Measurements from ENCODE around the gene KMT5C.

The KMT5C gene

GRCh38 chr19:55369653-55370304, 30.1 kb downstream of the KMT5C start:
- peak in 2 of 3 experiments; percentile 59 to 66 for DNase-seq

DNA sequence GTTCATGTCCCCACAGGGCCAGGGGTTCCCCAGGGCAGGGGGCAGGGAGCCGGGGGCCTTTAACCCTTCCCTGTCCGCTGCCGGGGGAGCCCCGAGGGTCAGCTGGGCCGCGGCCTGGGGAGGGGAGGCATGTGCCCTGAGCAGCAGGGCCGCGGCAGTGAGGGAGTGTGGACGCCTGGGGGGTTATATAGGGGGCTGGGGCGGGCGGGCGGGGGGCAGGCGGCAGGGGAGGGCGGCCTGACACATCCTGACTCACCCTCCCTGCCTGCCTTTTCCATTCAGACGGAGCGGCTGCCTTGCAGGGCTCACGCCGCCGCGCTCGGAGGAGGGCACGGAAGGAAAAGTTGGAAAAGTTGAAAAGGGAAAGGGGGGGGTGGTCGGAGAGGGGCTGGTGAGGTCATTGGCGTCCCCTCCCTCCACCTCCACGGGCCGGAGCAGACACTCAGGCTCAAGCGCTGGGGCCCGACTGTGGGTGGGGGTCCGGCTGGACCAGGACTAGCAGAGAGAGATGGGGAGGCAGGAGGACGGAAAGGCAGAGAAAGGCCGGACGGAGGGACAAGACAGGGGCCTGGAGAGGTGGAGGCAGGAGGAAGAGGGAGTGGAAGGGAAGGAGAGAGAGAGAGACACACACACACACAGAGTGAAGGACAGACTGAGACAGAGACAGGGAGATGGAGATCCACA, 30.8 kb downstream of the KMT5C start, which contains the start of gene IL11:
Gene IL11 (minus strand): TSS at position 159 of the 684 bp plus-strand sequence. CDS start 153 bp downstream, at position 6.
- DNase-seq: no peak

DNA sequence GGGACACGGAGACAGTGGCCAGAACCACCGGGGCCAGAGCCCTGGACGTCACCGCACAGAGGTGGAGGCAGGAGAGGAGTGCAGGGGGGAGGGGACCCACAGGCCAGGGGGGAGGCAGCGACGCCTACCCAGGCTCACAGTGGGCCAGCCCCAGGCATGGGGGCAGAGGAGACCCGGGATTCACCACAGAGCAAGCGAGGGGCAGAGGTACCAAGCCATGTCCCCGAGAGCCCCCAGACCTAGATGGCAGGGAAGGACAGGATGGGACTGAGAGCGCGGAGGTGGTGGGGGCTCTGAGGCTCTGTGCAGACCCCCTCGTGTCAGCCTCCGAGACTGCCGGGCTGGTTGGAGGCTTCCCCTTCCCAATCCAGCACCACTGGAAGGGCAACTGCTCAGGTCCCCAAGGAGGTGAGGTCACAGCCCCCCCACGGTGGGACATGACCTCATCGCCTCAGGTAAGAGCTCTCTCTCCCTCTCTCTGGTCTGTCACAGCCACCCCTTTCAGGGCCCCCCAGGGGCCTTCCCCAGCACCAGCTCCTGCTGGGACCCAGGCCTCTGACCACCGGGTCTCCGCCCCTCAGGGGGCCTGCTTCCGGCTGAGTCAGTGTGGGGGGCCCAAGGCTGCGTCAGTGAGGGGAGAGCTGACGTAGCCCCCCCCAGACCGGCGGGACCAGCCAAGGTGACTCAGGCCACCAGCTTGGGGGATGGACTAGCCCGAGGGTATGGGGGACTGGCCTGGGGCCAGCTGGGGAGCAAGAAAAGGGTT, 32.8 kb downstream of the KMT5C start:
- no peak for DNase-seq

- DNase-seq: no peak
Measured at GRCh38 chr19:55373306-55373992, 33.8 kb downstream of the KMT5C start.

DNA sequence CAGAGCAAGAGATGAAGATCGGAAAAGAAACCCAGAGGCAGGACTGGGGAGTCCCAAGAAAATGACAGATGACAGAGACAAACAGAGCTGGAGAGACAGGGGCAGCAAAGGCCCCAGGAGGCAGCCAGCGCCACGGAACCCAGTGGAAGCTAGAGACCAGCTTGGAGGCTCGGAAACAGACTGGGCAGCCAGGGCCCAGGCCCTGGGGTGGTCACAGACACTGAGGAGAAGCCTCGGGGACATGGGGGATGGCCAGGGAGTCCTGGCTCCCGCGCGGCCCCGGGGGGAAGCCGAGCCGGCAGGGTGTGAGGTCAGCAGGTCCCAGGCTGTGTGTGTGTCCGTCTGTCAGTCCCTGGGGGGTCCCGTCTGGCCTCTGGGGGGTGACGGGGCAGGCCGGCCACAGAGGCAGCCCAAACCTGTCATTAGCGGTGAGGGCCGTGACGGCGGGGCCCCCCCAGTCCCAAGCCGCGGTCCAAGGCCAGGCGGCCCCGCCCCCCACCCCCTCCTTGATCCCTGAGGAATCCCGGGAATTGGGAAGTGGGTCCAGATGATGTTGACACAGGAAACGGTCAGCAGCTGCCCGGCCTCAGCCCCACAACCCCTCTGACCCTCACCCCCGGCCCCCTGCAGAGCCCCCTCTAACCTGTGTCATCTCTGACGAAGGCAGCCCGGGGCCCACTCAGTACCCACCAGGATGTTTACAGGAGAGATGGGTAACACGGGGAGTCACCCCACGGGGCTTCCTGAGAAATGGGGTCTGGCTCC, 34.5 kb downstream of the KMT5C start:
- no peak for DNase-seq

DNA sequence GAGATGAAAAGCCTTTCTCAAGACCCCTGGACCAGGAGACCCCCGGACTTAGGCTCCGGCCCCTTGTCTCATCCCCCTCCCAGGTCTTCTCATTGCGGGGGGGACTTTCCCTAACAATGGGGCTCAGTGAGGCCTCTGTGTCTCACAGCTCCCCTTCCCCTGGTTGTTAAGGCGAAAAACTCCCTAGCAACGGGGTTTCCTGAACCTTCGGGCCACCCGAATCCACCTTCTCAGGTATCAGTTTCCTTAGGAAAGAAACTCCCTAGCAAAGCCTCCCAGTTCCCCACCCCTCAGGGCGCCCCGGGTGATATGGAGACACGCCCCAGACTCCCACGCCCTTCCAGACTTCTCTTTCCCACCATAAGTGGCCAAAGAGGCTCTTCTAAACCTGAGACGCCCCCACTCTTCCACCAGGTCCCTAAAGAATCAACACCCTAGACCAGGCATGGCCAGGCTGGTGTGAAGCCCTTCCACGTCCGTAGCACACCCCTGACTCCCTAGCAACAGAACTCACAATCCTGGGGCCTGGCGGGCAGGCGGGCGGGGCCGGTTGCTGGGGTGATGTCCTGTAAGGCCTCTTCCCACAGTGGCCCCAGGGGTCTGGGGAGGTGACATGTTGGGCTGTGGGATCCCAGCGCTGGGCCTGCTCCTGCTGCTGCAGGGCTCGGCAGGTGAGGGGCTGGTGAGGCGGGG, 36.7 kb downstream of the KMT5C start, which contains the start of gene TMEM190:
Gene TMEM190 (plus strand): TSS at position 586 of the 693 bp plus-strand sequence. CDS start 28 bp downstream, at position 614.
- no peak for DNase-seq

- DNase-seq: no peak
Measured at GRCh38 chr19:55377356-55378131, 37.9 kb downstream of the KMT5C start.

- no peak for DNase-seq
Measured at GRCh38 chr19:55379174-55379573, 39.5 kb downstream of the KMT5C start.

DNA sequence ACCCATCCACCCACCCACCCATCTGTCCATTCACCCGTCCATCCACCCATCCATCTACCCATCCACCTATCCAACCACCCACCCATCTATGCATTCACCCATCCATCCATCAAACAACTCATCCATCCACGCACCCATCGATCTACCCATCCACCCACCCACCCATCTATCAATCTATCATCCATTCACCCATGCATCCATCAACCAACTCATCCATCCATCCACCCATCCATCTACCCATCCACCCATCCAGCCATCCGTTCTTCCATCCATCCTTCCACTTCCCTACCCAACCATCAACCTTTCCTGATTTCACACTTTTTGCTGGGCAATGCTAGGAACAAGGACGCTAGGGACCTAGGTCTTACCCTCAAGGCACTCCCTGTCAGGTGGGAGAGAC, 42.3 kb downstream of the KMT5C start:
- DNase-seq: no peak

DNA sequence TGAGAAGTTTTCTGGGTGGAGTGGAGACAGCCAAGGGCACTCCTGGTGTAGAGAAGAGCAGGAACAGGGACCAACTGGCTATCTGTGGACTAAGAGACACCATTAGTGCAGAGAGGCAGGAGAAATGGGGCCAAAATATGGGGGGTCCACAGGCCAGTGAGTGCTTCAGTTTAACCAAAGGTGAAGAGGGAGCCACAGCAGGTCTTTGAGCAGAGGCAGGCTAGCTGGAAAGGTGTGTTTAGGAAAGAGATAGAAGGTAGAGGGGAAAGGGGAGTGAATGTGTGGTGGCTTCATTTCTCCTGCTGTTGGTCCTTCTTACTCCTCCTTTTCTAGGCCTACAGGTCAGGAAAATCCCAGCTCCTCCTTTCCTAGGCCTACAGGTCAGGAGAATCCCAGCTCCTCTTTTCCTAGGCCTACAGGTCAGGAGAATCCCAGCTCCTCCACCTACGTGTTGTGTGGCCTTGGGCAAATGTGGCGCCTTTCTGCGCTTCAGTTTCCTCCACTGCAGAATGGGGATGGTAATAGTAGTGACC, 42.9 kb downstream of the KMT5C start:
- no peak for DNase-seq

DNA sequence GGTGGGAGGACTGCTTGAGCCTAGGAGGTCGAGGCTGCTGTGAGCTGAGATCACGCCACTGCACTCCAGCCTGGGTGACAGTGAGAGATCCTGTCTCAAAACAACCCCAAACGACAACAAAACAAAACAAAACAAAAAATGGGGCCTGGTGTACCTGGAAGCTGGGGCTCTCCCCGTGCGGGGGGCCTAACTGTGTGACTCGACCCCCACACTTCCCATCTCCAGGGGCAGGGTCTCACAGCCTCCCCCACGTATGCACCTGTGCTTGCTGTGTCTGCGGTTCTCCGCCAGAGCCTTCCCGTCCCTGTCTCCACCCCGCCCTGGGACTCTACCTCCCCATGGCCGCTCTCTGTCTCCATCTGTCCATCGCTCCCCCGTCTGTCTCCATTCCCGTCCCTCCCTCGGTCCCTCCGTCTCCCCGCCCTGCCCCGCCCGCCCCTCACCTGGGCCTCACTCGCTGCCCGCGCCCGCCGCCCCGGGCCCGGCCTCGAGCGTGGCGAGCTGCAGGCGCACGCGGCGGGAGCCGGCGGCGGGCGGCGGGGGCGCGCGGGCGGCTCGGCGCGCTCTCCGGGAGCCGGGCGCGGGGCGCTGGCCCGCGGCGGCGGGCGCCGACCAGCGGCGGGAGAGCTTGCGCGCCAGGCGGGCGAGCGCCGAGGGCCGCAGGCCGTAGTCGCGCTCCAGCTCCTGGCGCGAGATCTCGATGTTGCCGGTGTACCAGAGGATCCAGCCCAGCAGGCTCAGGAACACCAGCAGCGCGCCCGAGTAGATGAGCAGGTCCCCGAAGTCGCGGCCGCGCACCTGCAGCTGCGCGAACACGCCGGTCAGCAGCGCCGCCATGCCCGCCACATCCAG, 43.8 kb downstream of the KMT5C start:
- peak; percentile 68 to 75 (median 74) for DNase-seq

DNA sequence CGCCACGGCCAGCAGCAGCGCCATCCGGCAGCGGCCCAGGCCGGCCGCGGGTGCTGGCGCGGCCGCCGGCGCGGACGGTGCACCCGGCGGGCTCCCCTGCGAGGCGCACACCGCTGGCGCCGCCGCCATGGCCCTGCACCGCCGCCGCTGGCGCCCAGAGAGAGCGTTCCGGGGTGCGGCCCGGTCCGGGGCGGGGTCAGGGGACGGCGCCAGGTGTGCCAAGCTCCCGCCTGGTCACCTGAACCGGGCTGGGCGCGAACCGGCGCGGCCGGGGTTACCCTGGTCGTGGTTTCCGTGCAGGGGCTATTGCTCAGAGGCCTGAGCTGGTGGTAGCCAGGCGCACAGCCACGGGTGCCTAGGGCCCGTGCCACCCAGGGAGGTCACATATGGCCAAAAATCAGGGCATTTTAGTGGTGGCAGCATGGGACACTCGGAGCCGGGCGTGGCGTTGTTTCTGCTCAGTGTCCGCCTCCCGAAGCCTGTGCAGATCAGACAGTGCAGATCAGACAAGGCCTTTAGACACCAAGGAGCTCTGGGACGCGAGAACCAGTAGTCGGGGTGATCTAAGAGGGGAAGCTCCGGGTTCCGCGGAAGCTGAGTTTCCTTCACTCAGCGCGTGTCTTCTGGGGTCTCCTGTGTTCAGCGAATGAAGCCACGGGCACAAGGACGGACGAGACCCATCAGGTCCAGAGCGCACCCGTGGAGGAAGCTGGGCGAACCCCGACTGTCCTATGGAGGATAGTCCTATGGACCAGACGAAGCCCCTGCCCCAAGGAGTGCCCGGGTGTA, 44.6 kb downstream of the KMT5C start, which contains the start of gene TMEM238:
Gene TMEM238 (minus strand): TSS at position 162 of the 789 bp plus-strand sequence. CDS start 33 bp downstream, at position 129.
- DNase-seq: peak; percentile 65 to 74 (median 68)

- peak; percentile 98 to 99 (median 98) for DNase-seq
Measured at GRCh38 chr19:55384920-55385723, 45.4 kb downstream of the KMT5C start.

GRCh38 chr19:55385724-55386492, 46.2 kb downstream of the KMT5C start, which contains the start of gene RPL28:
RPL28 (plus strand) TSS chr19:55385932; CDS start chr19:55386358, 426 bp downstream.
- peak; percentile 98 to 100 (median 99) for DNase-seq

GRCh38 chr19:55386493-55386971, 46.9 kb downstream of the KMT5C start:
- no peak for DNase-seq

Data from NCI-H1417 (cell line).